Thyroid gland (tissue), 4 donors: ENCODE data around the gene CBL. TPM values are rescaled to one million over a fixed set of nuclear protein-coding genes. Genes with fewer than 3 reads are reported as not detected.

Experiments
- DNase-seq, 2 donors: peaks; one replicate each; pipeline ENCODE4 v3.0.0-alpha.2; 2019
- H3K27ac ChIP-seq, 3 donors: fragments of 200-600 bp; sonication (generic); 1 replicate in 2 of 3; 2 replicates in 1 of 3; pipeline ENCODE4 v1.5.1; 2016 to 2019; ENCODE audit warnings: mild to moderate bottlenecking in 1 of 3, moderate library complexity in 1 of 3
- H3K27me3 ChIP-seq: fragments of 200-600 bp; sonication (generic); one replicate; pipeline ENCODE4 v1.5.1; 2019
- H3K36me3 ChIP-seq, 2 donors: fragments of 200-600 bp; sonication (generic); one replicate each; pipeline ENCODE4 v1.5.1; 2016 to 2019
- H3K4me1 ChIP-seq, 2 donors: fragments of 200-600 bp; sonication (generic); one replicate each; pipeline ENCODE4 v1.5.1; 2017 to 2019
- H3K4me3 ChIP-seq, 3 donors: fragments of 200-600 bp; sonication (generic); replicated peaks in 1 of 3; 1 replicate in 2 of 3; 2 replicates in 1 of 3; pipeline ENCODE4 v1.5.1; 2016; ENCODE audit warnings: mild to moderate bottlenecking in 1 of 3
- H3K9me3 ChIP-seq: fragments of 200-600 bp; sonication (generic); one replicate; pipeline ENCODE4 v1.5.1; 2017
- CTCF ChIP-seq, 6 experiments: fragments of 200-600 bp in 3 of 6; fragments of 450-650 bp in 3 of 6; sonication (generic) in 3 of 6; IDR thresholded peaks; one replicate each; pipeline ENCODE4 v1.5.1; 2016 to 2019; ENCODE audit warnings: antibody characterized with exemption in 6 of 6, mild to moderate bottlenecking in 2 of 6, inconsistent platforms in 1 of 6, moderate library complexity in 1 of 6
- POLR2A ChIP-seq, 2 donors: fragments of 450-650 bp; IDR thresholded peaks; one replicate each; pipeline ENCODE4 v1.6.1; 2017; ENCODE audit warnings: antibody characterized with exemption in 2 of 2, mild to moderate bottlenecking in 2 of 2, moderate library complexity in 1 of 2
- WGBS, 2 donors: methylation state at CpG; one replicate each; pipeline ENCODE4 v1.1.5; 2017; 5-methylcytosine and 5-hydroxymethylcytosine counted together
- intact Hi-C: fragments of 100-400 bp; cut with DNase I; formaldehyde crosslinking; loops from one replicate; pipeline ENCODE4 v1.15.1; 2023
- total RNA-seq, 4 donors: library from RNA; depleted of rRNA; stranded (reverse); fragments of >200 nt; gene quantifications; one replicate each; pipeline ENCODE4 v1.2.3, GENCODE V29; 2016

CBL gene
- total RNA-seq, 4 donors from 2014 or later = 9.4 to 14.5 (median 13.9) TPM

DNA sequence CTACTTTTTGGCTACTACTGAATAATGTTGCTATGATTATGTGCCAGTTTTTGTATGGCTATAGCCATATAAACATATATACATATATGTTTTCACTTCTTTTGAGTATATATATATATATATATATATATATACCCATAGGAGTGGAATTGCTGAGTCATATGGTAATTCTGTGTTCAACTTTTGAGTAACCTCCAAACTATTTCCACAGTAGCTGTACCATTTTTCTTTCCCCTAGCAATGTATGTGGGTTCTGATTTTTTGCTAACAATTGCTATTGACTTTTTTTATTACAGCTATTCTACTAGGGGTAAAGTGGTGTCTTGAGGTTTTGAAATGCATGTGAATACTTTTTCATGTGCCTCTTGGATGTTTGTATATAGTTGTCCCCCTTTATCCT is 30.4 kb downstream of the CBL start:
- H3K27ac ChIP-seq = no peak overlapping the region
- intact Hi-C loops = no loop called here
- H3K4me1 ChIP-seq = no peaks in the 10 kb centered on the region
- no peak overlapping the region for H3K4me3 ChIP-seq
- H3K36me3 ChIP-seq = no peaks in the 10 kb centered on the region
- no peak for DNase-seq
- TF ChIP-seq CTCF (IDR thresholded peaks at IDR 0.05) = no peak
- TF ChIP-seq POLR2A (IDR thresholded peaks at IDR 0.05) = no peak
- H3K9me3 ChIP-seq = no peaks in the 10 kb centered on the region
- no peaks in the 10 kb centered on the region for H3K27me3 ChIP-seq

DNA sequence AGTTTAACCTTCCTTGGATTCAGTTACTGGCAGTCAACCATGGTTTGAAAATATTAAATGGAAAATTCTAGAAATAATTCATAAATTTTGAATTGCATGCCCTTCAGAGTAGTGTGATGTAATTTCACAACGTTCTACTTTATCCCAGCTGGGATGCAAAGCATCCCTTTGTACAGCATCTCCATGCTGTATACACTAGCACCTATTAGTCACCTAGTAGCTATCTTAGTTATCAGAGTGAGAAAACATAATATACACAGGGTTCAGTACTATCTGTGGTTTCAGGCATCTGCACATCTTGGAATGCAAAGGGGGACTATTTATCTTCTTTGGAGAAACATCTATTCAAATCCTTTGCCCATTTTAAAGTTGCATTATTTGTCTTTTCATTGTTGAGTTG is 30.8 kb downstream of the CBL start:
- H3K9me3 ChIP-seq = no peaks in the 10 kb centered on the region
- H3K27me3 ChIP-seq = no peaks in the 10 kb centered on the region
- no peaks in the 10 kb centered on the region for H3K36me3 ChIP-seq
- DNase-seq = no peak
- TF ChIP-seq CTCF (IDR thresholded peaks at IDR 0.05) (no peak), POLR2A (IDR thresholded peaks at IDR 0.05) (no peak)
- H3K27ac ChIP-seq = no peak overlapping the region
- no peaks in the 10 kb centered on the region for H3K4me1 ChIP-seq
- intact Hi-C loops = no loop called here
- WGBS, 2 donors = 73 to 84% methylated on average over 1 of the region's 1 CpG
- no peak overlapping the region for H3K4me3 ChIP-seq

DNA sequence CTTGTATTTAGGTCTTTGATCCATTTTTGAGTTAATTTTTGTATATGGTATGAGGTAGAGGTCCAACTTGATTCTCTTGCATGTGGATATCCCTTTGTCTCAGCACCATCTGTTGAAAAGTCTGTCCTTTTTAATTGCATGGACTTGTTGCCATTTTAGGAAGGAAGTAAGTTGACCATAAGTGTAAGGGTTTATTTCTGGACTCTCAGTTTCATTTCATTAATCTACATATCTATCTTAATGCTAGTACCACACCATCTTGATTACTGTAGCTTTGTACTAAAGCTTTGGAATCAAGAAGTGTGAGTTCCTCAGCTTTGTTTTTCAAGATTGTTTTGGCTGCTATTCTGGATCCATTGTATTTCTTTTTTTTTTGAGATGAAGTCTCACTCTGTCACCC is 31.4 kb downstream of the CBL start:
- DNase-seq = no peak
- Histone ChIP-seq H3K4me3 (no peak overlapping the region), H3K4me1 (no peaks in the 10 kb centered on the region), H3K36me3 (no peaks in the 10 kb centered on the region), H3K27ac (no peak overlapping the region), H3K27me3 (no peaks in the 10 kb centered on the region), H3K9me3 (no peaks in the 10 kb centered on the region)
- intact Hi-C loops = no loop called here
- TF ChIP-seq POLR2A (IDR thresholded peaks at IDR 0.05) (no peak), CTCF (IDR thresholded peaks at IDR 0.05) (no peak)

GRCh38 chr11:119248750-119249670 is 42.9 kb downstream of the CBL start:
- Histone ChIP-seq H3K4me1 (no peaks in the 10 kb centered on the region), H3K4me3 (no peak overlapping the region), H3K27ac (no peak overlapping the region), H3K9me3 (no peaks in the 10 kb centered on the region), H3K36me3 (no peaks in the 10 kb centered on the region), H3K27me3 (no peaks in the 10 kb centered on the region)
- WGBS, 2 donors = 95% methylated on average over 8 of the region's 8 CpGs
- DNase-seq = no peak
- intact Hi-C loops = no loop called here
- TF ChIP-seq CTCF (IDR thresholded peaks at IDR 0.05) = no peak
- no peak for TF ChIP-seq POLR2A (IDR thresholded peaks at IDR 0.05)

DNA sequence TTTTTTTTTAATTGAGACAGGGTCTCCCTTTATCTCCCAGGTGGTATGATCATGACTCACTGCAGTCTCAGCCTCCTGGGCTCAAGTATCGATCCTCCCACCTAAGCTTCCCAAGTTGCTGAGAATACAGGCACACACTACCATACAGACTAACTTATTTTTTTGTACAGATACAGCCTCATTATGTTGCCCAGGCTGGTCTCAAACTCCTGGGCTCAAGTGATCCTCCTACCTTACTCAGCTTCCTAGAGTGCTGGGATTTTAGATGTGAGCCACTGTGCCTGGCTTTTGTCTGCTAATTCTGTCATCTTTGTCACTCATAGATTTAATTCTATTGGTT is 43.5 kb downstream of the CBL start:
- no peak for TF ChIP-seq CTCF (IDR thresholded peaks at IDR 0.05)
- TF ChIP-seq POLR2A (IDR thresholded peaks at IDR 0.05) = no peak
- WGBS, 2 donors = 90 to 95% methylated on average over 1 of the region's 1 CpG
- intact Hi-C loops = no loop called here
- no peak overlapping the region for H3K4me3 ChIP-seq
- H3K4me1 ChIP-seq = no peaks in the 10 kb centered on the region
- H3K27me3 ChIP-seq = no peaks in the 10 kb centered on the region
- H3K27ac ChIP-seq = no peak overlapping the region
- no peak for DNase-seq
- H3K9me3 ChIP-seq = no peaks in the 10 kb centered on the region
- no peaks in the 10 kb centered on the region for H3K36me3 ChIP-seq
